Naive thymus-derived CD4-positive, alpha-beta T cell (primary cell): ENCODE measurements around the gene EIF2S2. TPM values are rescaled to one million over a fixed set of nuclear protein-coding genes. Genes with fewer than 3 reads are reported as not detected.

Source experiments
- ATAC-seq: fragments of 150-1000 bp; cut with Tn5 transposase; 2 replicates; pipeline ENCODE4 v1.10.0; 2021; ENCODE audit warnings: mild to moderate bottlenecking, moderate library complexity
- CTCF ChIA-PET: fragments of 350-600 bp; sonication (Branson Sonifier 250); formaldehyde crosslinking; loops from one replicate; lab custom pipeline; 2021; ENCODE audit warnings: antibody characterized with exemption; lab: Charles Lee
- POLR2A ChIA-PET: fragments of 350-600 bp; sonication (Branson Sonifier 250); formaldehyde crosslinking; loops from one replicate; lab custom pipeline; 2021; ENCODE audit warnings: antibody characterized with exemption, inconsistent platforms; lab: Charles Lee
- DNase-seq, 9 donors: peaks; one replicate each; pipeline versions ENCODE4 v3.0.0 to v3.0.0-alpha.2; 2020 to 2022; ENCODE audit warnings: mixed read lengths in 1 of 9
- H3K27ac ChIP-seq: one replicate; pipeline ENCODE4 v1.7.0; 2013; ENCODE audit warnings: mild to moderate bottlenecking, low read depth, low read length, moderate library complexity
- H3K27me3 ChIP-seq, 2 donors: one replicate each; pipeline ENCODE4 v1.7.0; 2013; ENCODE audit warnings: low read length in 2 of 2, mild to moderate bottlenecking in 2 of 2, moderate library complexity in 2 of 2; ENCODE audit not compliant: control insufficient read depth in 2 of 2, insufficient read depth in 2 of 2
- H3K36me3 ChIP-seq, 3 experiments: 1 replicate in 2 of 3; 2 replicates in 1 of 3; pipeline ENCODE4 v1.7.0; 2013; ENCODE audit warnings: low read length in 3 of 3, mild to moderate bottlenecking in 3 of 3, moderate library complexity in 1 of 3; ENCODE audit not compliant: insufficient read depth in 3 of 3, control insufficient read depth in 2 of 3
- H3K4me1 ChIP-seq, 2 donors: one replicate each; pipeline ENCODE4 v1.7.0; 2013; ENCODE audit warnings: low read length in 2 of 2, mild to moderate bottlenecking in 2 of 2, moderate library complexity in 1 of 2; ENCODE audit not compliant: control insufficient read depth in 2 of 2, insufficient read depth in 2 of 2
- H3K4me3 ChIP-seq: 2 replicates; pipeline ENCODE4 v1.7.0; 2013; ENCODE audit warnings: mild to moderate bottlenecking, low read length
- H3K9me3 ChIP-seq, 3 experiments: 1 replicate in 2 of 3; 2 replicates in 1 of 3; pipeline ENCODE4 v1.7.0; 2013; ENCODE audit warnings: low read length in 3 of 3; ENCODE audit not compliant: control insufficient read depth in 2 of 3
- H3K27ac Mint-ChIP-seq, 9 donors: one replicate each; pipeline ENCODE4 v1.8.0; 2020 to 2022; ENCODE audit warnings: mixed read lengths in 9 of 9, mild to moderate bottlenecking in 8 of 9, moderate library complexity in 5 of 9, inconsistent platforms in 2 of 9
- H3K27me3 Mint-ChIP-seq, 5 donors: one replicate each; pipeline ENCODE4 v1.8.0; 2021 to 2022; ENCODE audit warnings: mixed read lengths in 5 of 5, mild to moderate bottlenecking in 1 of 5
- H3K36me3 Mint-ChIP-seq, 5 donors: one replicate each; pipeline ENCODE4 v1.8.0; 2020 to 2022; ENCODE audit warnings: mixed read lengths in 5 of 5, mild to moderate bottlenecking in 3 of 5, inconsistent platforms in 1 of 5
- H3K4me1 Mint-ChIP-seq, 7 donors: one replicate each; pipeline ENCODE4 v1.8.0; 2020 to 2022; ENCODE audit warnings: mixed read lengths in 7 of 7, mild to moderate bottlenecking in 3 of 7, inconsistent platforms in 1 of 7
- H3K4me3 Mint-ChIP-seq, 10 donors: one replicate each; pipeline ENCODE4 v1.8.0; 2020 to 2022; ENCODE audit warnings: mild to moderate bottlenecking in 10 of 10, mixed read lengths in 10 of 10, moderate library complexity in 6 of 10, inconsistent platforms in 2 of 10
- H3K9me3 Mint-ChIP-seq, 11 donors: one replicate each; pipeline ENCODE4 v1.8.0; 2020 to 2022; ENCODE audit warnings: mixed read lengths in 11 of 11, mild to moderate bottlenecking in 4 of 11, inconsistent platforms in 1 of 11, moderate library complexity in 1 of 11
- intact Hi-C, 2 donors: fragments of 100-400 bp; cut with micrococcal nuclease; formaldehyde crosslinking; loops; one replicate each; pipeline ENCODE4 v1.15.1; 2023
- polyA plus RNA-seq, 2 donors: library from polyadenylated mRNA; unstranded; fragments of 300-500 nt; fragmentation: Illumina TruSeq; gene quantifications; one replicate each; pipeline ENCODE4 v1.2.3, GENCODE V29; 2021
- total RNA-seq, 6 experiments: library from RNA in 5 of 6; stranded (reverse) in 5 of 6; gene quantifications; 1 replicate in 5 of 6; 2 replicates in 1 of 6; pipeline ENCODE4 v1.2.3 and lab custom pipeline; 2021 to 2026

The EIF2S2 gene
- total and polyA plus RNA-seq, 7 experiments from 2014 or later: 16.8 to 68.4 (median 23.2) TPM

GRCh38 chr20:34123309-34123708, 11.3 kb upstream of the EIF2S2 start:
- H3K4me3 ChIP-seq: no peak overlapping the region
- H3K4me1 Mint-ChIP-seq: peaks cover 0 to 10% (median 0%) of the 10 kb centered on the region in 7 donors
- no peaks in the 10 kb centered on the region for H3K36me3 Mint-ChIP-seq
- H3K9me3 Mint-ChIP-seq: no peaks in the 10 kb centered on the region
- no peaks in the 10 kb centered on the region for H3K9me3 ChIP-seq
- H3K36me3 ChIP-seq: no peaks in the 10 kb centered on the region
- CTCF ChIA-PET: no interaction called here
- POLR2A ChIA-PET: no interaction called here
- peaks cover 0 to 21% (median 0%) of the 10 kb centered on the region in 5 donors for H3K27me3 Mint-ChIP-seq
- no peak overlapping the region for H3K4me3 Mint-ChIP-seq
- H3K27me3 ChIP-seq: no peaks in the 10 kb centered on the region
- H3K27ac Mint-ChIP-seq: no peak overlapping the region
- DNase-seq (no peak), ATAC-seq (no peak)
- H3K4me1 ChIP-seq: no peaks in the 10 kb centered on the region
- H3K27ac ChIP-seq: no peak overlapping the region
- intact Hi-C loops: no loop called here

DNA sequence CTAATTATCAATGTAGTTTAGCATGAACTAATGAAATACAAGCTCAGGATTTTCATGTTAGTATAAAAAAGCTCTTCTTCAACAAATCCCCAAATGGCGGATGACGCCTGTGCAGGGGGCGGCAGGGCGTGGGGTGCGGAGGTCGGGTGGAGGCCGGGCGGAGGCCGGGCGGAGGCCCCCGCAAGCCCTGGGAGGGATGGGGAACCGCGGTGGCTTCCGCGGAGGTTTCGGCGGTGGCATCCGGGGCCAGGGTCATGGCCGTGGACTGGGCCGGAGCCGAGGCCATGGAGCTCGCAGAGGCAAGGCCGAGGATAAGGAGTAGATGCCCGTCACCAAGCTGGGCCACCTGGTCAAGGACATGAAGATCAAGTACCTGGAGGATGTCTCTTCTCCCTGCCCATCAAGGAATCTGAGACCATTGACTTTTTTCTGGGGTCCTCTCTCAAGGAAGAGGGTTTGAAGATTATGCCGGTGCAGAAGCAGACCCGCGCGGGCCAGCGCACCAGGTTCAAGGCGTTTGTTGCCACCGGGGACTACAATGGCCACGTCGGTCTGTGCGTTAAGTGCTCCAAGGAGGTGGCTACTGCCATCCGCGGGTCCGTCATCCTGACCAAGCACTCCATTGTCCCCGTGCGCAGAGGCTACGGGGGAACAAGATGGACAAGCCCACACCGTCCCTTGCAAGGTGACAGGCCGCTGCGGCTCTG, 10.4 kb upstream of the EIF2S2 start:
- intact Hi-C loops: no loop called here
- Histone ChIP-seq H3K27me3 (no peaks in the 10 kb centered on the region), H3K4me1 (no peaks in the 10 kb centered on the region), H3K36me3 (no peaks in the 10 kb centered on the region), H3K27ac (no peak overlapping the region), H3K4me3 (no peak overlapping the region), H3K9me3 (no peaks in the 10 kb centered on the region)
- Mint-ChIP-seq H3K36me3 (no peaks in the 10 kb centered on the region), H3K4me1 (peaks cover 0 to 10% (median 0%) of the 10 kb centered on the region in 7 donors), H3K27me3 (peaks cover 0 to 19% (median 0%) of the 10 kb centered on the region in 5 donors), H3K9me3 (no peaks in the 10 kb centered on the region), H3K4me3 (no peak overlapping the region), H3K27ac (no peak overlapping the region)
- POLR2A ChIA-PET: interaction anchor here (2.5 kb wide), 1 partner anchor 10 kb away, joined by 9 read pairs; the partner anchor contains the start of gene EIF2S2
- CTCF ChIA-PET: interaction anchor here (1.0 kb wide), 1 partner anchor 208 kb away, joined by 3 read pairs; no protein-coding TSS in a partner anchor
- DNase-seq: no peak
- ATAC-seq: no peak

DNA sequence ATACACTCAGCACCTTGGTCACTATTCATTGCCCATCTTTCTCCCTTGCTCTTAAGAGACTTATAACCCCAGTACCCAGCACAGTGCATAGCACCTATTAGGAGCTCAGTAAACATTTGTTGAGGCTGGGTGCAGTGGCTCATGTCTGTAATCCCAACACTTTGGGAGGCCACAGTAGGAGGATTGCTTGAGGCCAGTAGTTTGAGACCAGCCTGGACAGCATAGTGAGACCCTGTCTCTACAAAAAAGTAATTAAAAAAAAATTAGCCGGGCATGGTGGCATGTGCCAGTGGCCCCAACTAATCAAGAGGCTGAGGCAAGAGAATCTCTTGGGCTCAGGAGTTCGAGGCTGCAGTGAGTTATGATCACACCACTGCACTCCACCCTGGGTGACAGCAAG, 8.2 kb upstream of the EIF2S2 start:
- Histone ChIP-seq H3K9me3 (no peaks in the 10 kb centered on the region), H3K4me3 (no peak overlapping the region), H3K27me3 (no peaks in the 10 kb centered on the region), H3K36me3 (no peaks in the 10 kb centered on the region), H3K4me1 (no peaks in the 10 kb centered on the region), H3K27ac (no peak overlapping the region)
- intact Hi-C loops: no loop called here
- H3K9me3 Mint-ChIP-seq: no peaks in the 10 kb centered on the region
- no peaks in the 10 kb centered on the region for H3K36me3 Mint-ChIP-seq
- CTCF ChIA-PET: no interaction called here
- H3K4me1 Mint-ChIP-seq: peaks cover 0 to 10% (median 0%) of the 10 kb centered on the region in 7 donors
- peaks cover 0 to 22% (median 0%) of the 10 kb centered on the region in 5 donors for H3K27me3 Mint-ChIP-seq
- ATAC-seq: no peak
- DNase-seq: no peak
- H3K4me3 Mint-ChIP-seq: no peak overlapping the region
- no peak overlapping the region for H3K27ac Mint-ChIP-seq
- POLR2A ChIA-PET: interaction anchor here (2.5 kb wide), 1 partner anchor 8 kb away, joined by 9 read pairs; the partner anchor contains the start of gene EIF2S2

DNA sequence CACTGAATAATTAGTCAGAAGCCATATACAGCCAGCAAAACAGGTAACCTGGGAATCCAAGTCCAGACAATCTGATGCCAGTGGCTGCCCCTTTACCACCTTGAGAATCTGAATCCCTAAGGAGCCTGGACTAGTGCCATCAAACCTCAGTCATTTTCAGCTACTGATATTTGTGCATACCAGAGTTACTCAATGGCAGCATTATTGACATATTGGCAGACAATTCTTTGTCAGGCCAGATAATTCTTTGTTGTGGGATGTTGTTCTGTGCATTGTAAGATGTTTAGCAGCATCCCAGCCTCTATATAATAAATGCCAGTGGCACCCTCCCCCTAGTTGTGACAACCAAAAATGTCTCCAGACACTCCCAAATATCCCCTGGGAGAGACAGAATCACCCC, 3.2 kb upstream of the EIF2S2 start:
- no peak overlapping the region for H3K27ac ChIP-seq
- ChIA-PET CTCF (interaction anchor here (0.8 kb wide), 1 partner anchor 198 kb away, joined by 3 read pairs; no protein-coding TSS in a partner anchor), POLR2A (interaction anchor here (1.2 kb wide), 1 partner anchor 122 kb away, joined by 3 read pairs; the partner anchor contains the start of gene RALY)
- Mint-ChIP-seq H3K4me3 (peak overlapping the region in 1 of 10 donors; percentile 24), H3K27ac (no peak overlapping the region), H3K9me3 (peaks cover 0 to 4% (median 0%) of the 10 kb centered on the region in 11 donors), H3K4me1 (peaks cover 14 to 20% (median 15%) of the 10 kb centered on the region in 7 donors), H3K36me3 (peaks cover 0 to 6% (median 0%) of the 10 kb centered on the region in 5 donors), H3K27me3 (peaks cover 0 to 25% (median 0%) of the 10 kb centered on the region in 5 donors)
- ATAC-seq: no peak
- H3K27me3 ChIP-seq: no peaks in the 10 kb centered on the region
- peaks cover 5% of the 10 kb centered on the region in 2 donors for H3K4me1 ChIP-seq
- H3K36me3 ChIP-seq: peaks cover 0 to 7% (median 0%) of the 10 kb centered on the region in 3 experiments
- H3K9me3 ChIP-seq: no peaks in the 10 kb centered on the region
- no peak overlapping the region for H3K4me3 ChIP-seq
- DNase-seq: no peak
- intact Hi-C loops: no loop called here

DNA sequence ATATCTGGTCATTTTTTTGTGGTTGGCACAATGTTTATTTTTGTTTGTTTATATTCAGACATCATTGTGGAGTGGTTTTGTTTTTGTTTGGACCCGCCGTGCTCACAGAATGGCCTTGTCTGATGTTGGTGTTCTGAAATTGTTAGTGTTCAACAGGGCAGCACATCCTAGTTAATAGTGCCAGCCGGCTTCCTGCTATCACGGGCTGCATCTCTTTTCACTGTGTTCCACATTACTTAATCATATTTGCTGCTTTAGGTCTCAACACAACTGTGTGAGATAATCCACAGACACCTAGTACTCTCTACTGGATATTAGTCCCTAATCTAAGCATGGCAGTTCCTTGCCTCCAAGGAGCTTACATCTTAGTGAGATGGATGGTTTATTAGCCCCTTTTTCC, 2.8 kb upstream of the EIF2S2 start:
- peaks cover 0 to 4% (median 0%) of the 10 kb centered on the region in 11 donors for H3K9me3 Mint-ChIP-seq
- ATAC-seq (no peak), DNase-seq (no peak)
- H3K36me3 Mint-ChIP-seq: peaks cover 0 to 8% (median 0%) of the 10 kb centered on the region in 5 donors
- Histone ChIP-seq H3K4me1 (peaks cover 6 to 9% of the 10 kb centered on the region in 2 donors), H3K4me3 (no peak overlapping the region), H3K9me3 (no peaks in the 10 kb centered on the region), H3K27ac (no peak overlapping the region), H3K27me3 (no peaks in the 10 kb centered on the region), H3K36me3 (peaks cover 0 to 7% (median 0%) of the 10 kb centered on the region in 3 experiments)
- H3K27me3 Mint-ChIP-seq: peaks cover 0 to 25% (median 0%) of the 10 kb centered on the region in 5 donors
- H3K4me3 Mint-ChIP-seq: peak overlapping the region in 4 of 10 donors; percentile 12 to 39 (median 28)
- intact Hi-C loops: loop anchor here (5.0 kb wide), 6 partner anchors 253 to 1758 kb away; partner anchors contain the start of genes ZNF341 (in 2 of the 2), ACTL10 (in 1 of the 2), ASXL1 (in 1 of the 2) and NECAB3 (in 1 of the 2)
- no peak overlapping the region for H3K27ac Mint-ChIP-seq
- ChIA-PET POLR2A (interaction anchor here (1.2 kb wide), 1 partner anchor 122 kb away, joined by 3 read pairs; the partner anchor contains the start of gene RALY), CTCF (interaction anchor here (0.8 kb wide), 1 partner anchor 197 kb away, joined by 3 read pairs; no protein-coding TSS in a partner anchor)
- H3K4me1 Mint-ChIP-seq: peaks cover 17 to 24% (median 19%) of the 10 kb centered on the region in 7 donors

- H3K27me3 ChIP-seq: no peaks in the 10 kb centered on the region
- Mint-ChIP-seq H3K4me3 (peak overlapping the region; percentile 87 to 98 (median 96)), H3K27ac (peak overlapping the region; percentile 96 to 99 (median 98)), H3K4me1 (peaks cover 32 to 46% (median 40%) of the 10 kb centered on the region in 7 donors), H3K27me3 (peaks cover 0 to 18% (median 0%) of the 10 kb centered on the region in 5 donors), H3K9me3 (peaks cover 0 to 4% (median 0%) of the 10 kb centered on the region in 11 donors), H3K36me3 (peaks cover 0 to 11% (median 3%) of the 10 kb centered on the region in 5 donors)
- ATAC-seq (no peak), DNase-seq (peak in 1 of 9 donors; percentile 25)
- POLR2A ChIA-PET: interaction anchor here (0.6 to 2.2 kb wide), 35 partner anchors 9 to 1280 kb away, joined by 3 to 26 read pairs (median 4); partner anchors contain the start of genes CBFA2T2, CDK5RAP1, CHMP4B and DYNLRB1
- intact Hi-C loops: loop anchor here (1.0 to 5.0 kb wide), 19 partner anchors 17 to 1842 kb away; partner anchors contain the start of genes ASXL1 (in 2 of the 2), CHMP4B (in 2 of the 2), E2F1 (in 2 of the 2) and RALY (in 2 of the 2)
- H3K4me3 ChIP-seq: peak overlapping the region; percentile 92
- peaks cover 24 to 27% of the 10 kb centered on the region in 2 donors for H3K4me1 ChIP-seq
- CTCF ChIA-PET: interaction anchor here (1.4 to 1.6 kb wide), 2 partner anchors 10 to 42 kb away, joined by 6 read pairs; no protein-coding TSS in a partner anchor
- peaks cover 0 to 7% (median 0%) of the 10 kb centered on the region in 3 experiments for H3K36me3 ChIP-seq
- peak overlapping the region; percentile 89 for H3K27ac ChIP-seq
- H3K9me3 ChIP-seq: no peaks in the 10 kb centered on the region
Measured at GRCh38 chr20:34112600-34113101, 608 bp upstream of the EIF2S2 start.
